ENCODE data around the gene ENTPD8.

The ENTPD8 gene, protein sequence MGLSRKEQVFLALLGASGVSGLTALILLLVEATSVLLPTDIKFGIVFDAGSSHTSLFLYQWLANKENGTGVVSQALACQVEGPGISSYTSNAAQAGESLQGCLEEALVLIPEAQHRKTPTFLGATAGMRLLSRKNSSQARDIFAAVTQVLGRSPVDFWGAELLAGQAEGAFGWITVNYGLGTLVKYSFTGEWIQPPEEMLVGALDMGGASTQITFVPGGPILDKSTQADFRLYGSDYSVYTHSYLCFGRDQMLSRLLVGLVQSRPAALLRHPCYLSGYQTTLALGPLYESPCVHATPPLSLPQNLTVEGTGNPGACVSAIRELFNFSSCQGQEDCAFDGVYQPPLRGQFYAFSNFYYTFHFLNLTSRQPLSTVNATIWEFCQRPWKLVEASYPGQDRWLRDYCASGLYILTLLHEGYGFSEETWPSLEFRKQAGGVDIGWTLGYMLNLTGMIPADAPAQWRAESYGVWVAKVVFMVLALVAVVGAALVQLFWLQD

DNA sequence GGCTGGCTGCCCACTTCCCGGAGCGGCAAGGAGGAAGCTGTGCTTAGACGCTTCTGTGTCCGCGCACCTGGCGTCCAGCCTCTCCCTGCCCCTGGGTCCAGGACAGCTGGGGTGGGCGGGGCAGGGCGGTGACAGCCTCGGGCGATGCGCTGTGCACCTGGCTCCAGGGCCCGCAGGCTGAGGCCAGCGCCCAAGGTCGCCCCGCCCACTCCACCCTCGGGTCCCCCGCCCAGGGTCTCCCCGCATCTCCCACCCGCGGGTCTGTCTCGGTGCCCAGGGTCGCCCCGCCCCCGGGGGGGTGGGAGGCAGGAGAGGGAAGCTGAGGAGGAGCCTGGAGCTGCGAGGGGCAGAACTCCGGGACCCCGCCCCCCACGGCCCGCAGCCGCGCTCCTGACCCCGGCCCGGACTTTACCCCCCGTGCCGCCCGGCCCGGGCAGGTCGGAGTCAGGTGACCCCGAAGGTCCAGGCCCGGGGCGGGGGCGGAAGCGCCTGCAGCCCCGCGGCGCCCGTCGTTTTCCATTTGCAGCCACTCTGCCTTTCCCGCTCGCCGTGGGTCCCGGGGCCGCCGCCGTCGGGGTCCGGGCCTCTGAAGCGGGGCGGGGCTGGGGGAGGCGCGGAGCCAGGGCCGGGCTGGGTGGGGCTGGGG lies at the start of gene ENTPD8:
ENTPD8 (minus strand) TSS at position 69 of the 646 bp plus-strand sequence. CDS start 3,072 bp downstream, outside the sequence.
- DNase-seq (ENCODE audit: low spot score), result no peak

DNA sequence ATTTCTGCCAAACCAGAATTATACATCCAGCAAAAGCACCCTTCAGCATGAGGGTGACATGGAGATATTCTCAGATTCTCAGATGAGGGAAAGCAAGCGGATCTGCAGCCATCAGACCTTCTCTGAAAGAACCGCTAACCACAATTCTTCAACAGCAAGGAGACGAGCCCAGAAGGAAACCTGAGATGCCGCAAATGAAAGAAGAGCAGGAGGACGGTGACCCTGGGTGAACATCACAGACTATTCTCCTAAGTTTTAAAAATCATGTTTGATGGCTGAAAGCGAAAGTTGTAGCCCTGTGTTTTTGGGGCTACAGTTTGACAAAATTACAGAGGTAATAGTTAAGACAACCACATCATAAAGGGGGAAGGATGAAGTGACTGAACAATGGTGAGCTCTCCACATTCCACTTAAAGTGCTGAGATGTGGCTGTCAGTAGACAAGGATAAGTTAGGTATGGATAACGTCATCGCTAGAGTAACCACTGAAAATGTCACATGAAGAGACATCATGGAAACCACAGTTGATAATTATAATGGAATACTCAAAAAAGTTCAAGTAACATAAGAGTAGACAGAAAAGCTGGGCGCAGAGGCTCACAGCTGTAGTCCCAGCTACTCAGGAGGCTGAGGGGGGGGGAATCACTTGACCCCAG lies 49.5 kb upstream of the ENTPD8 start:
- DNase-seq (ENCODE audit: low spot score), result no peak

DNA sequence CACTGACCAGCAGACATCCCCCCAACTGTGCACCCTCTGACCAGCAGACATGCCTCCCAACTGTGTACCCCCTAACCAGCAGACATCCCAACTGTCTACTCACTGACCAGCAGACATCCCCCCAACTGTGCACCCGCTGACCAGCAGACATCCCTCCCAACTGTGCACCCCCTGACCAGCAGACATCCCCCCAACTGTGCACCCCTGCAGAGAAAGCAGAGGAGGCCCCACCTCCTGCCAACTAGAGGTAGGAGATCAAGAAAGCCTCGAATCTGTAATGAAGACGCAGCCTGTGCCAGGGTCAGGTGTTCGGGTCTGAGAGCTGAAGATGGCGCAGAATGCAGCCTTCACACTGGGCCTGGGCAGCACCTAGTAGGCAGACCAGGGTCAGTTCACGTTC lies 47.7 kb upstream of the ENTPD8 start:
- DNase-seq (ENCODE audit: low spot score), result no peak

DNA sequence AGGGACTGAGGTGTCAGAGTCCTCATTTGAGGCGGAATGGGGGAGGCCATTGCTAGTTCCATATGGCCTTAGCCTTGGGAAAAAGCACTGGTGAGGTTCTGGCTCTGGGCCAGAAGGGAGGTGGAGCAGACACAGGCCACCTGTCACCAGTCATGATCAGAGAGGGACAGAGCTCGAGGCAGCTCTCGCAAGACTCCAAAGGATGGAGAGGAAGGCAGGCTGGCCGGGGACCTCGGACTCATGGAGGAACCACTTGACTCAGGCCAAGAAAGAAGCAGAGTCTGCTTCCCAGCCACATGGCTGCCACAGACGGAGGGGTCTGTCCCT lies 47.1 kb upstream of the ENTPD8 start:
- DNase-seq (ENCODE audit: low spot score), result no peak

DNA sequence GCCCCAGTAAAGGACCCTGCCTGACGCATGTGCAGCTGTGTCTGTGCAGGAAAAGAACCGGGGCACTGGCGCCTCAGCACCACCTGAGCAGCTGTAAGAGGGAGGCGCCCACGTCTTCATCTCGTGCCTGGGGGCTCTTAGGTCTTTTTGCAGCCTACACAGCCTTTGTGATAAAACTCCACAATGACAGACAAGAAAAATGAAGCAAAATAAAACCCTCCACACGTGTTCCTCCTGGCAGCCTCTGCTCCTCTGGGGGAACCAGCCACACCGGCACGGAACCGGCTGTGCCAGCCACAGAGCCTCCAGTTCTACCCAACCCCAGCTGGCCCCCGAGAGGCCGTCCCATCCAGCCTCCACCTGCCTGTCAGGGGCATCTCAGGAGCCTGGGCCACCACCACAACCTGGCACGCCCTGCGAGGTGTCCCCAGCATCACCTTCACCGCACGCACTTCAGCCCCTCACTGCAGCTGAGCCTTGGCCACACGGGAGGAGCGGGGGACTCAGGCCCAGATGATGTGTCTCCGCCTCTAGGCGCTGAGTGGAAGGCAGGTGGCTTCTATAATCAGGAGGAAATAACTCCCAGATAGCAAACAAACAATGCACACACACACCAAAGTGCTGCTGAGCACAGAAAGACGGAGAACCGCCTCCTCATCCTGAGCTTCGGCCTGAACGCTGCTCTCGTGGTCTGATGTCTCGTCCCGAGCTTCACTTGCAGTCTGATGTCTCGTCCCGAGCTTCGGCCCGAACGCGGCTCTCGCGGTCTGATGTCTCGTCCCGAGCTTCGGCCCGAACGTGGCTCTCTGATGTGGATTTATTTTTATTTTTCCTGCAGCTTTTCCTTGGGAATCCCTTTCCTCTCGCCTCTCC lies 46.5 kb upstream of the ENTPD8 start:
- DNase-seq (ENCODE audit: low spot score), result no peak

DNA sequence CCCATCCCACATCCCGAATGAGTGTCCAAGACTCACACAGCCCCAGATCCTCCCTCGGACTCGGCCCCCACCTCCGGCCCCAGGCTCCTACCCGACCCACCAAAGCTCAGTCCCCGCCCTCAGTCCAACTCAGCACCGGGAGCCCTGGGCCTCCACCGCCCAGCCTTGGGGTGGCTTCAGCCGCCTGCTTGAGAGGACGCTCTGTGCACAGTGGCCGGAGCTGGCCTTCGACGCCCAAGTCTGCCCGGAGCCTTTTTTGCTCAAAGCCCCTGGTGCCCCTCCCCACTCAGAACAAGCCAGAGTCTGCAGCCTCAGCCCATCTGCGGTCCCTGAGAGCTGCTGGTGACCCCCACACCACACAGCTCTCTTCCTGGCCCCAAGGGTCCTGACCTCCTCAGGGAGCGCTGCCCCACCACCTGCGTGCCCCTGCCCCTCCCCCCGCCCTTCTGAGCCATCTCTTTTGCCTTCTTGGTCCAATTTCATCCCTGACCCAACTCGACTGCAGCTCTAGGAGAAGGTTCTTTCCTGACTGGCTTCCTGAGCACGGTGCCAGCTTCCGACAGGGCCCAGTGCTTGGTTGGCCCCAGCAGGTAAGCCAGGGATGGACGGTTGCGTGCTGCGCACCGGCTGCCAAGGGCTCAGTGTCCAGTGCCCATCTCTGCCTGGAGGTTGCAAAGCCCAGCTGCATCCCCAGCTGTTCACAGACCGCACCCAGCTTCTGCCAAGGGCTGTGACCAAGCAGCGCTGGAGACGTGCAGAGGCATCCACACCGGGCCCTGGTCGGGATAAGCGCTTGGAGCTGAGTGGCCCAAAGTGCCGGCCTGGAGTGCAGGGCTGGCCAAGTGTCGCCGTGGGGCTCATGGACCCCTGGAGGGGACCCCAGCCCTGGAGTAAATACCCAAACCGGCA lies 45.6 kb upstream of the ENTPD8 start:
- DNase-seq (ENCODE audit: low spot score), result no peak

DNA sequence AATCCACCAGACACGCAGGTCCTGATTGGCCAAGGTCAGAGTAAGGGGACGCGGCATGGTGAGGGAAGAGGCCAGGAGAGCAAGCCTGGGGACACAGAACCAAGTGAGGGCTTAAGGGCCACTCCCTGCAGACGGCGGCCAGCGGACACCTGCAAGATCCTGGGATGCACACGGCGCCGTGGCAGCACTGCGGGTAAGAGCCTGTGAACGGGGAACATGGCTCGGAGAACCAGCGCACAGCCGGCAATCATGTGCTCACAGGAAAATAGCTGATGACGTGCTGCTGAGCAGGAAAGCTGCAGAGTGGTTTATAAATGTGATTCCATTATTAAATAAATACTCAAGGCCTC lies 45.0 kb upstream of the ENTPD8 start:
- DNase-seq (ENCODE audit: low spot score), result no peak

DNA sequence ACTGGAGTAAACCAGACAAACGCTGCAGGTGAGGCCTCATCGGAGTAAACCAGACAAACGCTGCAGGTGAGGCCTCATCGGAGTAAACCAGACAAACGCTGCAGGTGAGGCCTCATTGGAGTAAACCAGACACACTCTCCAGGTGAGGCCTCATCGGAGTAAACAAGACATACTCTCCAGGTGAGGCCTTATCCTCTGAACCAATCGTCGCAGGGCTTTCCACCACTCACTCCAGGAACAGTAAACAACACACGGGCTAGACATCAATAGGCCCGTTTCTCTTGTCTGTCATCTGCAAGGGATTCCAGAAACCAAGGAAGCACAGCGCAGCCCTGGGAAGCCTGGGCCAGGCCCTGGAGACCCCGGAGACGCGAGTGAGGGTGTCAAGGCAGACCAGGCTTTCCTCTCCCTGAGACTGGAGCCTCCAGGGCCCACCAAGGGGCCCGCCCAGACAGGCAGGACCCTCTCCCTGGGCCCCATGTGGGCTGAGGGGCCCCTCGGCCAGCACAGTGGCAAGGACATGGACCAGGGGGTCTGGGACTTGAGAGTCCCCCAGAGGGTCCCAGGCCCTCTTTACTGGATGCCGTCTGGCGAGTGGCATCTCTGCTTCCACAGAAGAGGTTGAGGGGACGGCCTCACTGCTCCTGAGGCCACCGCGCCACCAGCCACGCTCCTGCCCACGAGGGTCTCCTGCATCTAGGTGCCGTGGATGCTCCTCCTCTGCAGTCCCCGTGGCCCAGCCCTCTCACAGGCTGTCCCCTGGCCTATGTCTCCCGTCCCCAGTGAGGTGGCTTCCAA lies 44.4 kb upstream of the ENTPD8 start:
- DNase-seq (ENCODE audit: low spot score), result no peak

DNA sequence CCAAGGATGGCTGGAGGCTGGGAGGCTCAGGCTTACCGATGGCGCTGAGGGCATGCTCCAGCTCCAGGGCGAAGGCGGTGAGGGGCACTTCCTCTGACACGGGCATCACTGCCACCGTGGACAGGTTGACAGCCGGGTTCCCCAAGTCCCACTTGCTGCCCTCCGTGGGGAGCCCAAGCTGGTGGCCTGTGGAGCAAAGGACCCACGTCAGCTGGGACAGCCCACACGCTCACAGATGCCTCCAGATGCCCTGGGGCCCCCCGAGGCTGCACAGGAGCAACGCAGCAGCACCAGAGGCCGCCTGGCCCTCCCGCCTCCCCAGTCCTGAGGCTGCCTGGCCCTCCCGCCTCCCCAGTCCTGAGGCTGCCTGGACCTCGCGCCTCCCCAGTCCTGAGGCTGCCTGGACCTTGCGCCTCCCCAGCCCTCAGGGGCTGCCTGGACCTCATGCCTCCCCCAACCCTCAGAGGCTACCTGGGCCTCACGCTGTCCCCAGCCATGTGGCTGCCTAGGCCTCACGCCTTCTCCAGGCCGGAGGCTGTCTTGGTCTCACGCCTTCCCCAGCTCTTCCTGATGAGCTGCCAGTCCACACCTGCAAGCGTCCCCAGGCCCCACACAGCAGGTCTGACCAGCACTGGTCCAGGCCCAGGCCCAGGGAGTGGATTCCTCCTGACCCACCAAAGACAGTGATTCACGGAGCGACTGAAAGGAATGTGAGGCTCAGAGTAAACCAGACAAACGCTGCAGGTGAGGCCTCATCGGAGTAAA lies 43.6 kb upstream of the ENTPD8 start:
- no peak for DNase-seq (ENCODE audit: low spot score)

DNA sequence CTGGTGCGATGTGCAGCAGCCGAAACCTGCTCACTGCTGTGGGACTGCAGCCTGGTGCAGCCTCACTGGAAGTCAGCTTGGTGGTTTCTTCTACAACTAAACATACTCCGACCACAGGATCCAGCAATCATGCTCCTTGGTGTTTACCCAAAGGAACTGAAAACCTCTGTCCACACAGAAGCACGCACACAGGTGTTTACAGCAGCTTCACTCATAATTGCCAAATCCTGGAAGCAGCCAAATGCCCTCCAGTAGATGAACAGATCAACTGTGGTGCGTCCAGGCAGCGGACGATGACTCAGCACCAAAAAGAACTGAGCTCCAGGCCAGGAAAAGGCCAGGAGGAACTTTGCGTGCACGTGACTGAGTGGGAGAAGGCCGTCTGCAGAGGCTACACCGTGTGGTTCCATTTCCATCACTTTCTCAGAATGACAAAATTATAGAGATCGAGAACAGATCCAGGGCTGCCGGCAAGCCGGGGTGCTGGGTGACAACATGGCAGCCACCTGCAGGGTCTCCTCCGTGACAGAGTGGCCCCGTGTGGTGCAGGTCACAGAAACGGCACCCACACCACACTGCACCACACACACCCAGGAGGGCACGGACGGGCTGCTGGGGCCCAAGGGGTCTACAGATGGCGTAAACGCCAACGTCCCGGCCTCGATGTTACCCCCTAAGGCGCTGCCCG lies 41.1 kb upstream of the ENTPD8 start:
- peak; percentile 67 for DNase-seq (ENCODE audit: low spot score)

DNA sequence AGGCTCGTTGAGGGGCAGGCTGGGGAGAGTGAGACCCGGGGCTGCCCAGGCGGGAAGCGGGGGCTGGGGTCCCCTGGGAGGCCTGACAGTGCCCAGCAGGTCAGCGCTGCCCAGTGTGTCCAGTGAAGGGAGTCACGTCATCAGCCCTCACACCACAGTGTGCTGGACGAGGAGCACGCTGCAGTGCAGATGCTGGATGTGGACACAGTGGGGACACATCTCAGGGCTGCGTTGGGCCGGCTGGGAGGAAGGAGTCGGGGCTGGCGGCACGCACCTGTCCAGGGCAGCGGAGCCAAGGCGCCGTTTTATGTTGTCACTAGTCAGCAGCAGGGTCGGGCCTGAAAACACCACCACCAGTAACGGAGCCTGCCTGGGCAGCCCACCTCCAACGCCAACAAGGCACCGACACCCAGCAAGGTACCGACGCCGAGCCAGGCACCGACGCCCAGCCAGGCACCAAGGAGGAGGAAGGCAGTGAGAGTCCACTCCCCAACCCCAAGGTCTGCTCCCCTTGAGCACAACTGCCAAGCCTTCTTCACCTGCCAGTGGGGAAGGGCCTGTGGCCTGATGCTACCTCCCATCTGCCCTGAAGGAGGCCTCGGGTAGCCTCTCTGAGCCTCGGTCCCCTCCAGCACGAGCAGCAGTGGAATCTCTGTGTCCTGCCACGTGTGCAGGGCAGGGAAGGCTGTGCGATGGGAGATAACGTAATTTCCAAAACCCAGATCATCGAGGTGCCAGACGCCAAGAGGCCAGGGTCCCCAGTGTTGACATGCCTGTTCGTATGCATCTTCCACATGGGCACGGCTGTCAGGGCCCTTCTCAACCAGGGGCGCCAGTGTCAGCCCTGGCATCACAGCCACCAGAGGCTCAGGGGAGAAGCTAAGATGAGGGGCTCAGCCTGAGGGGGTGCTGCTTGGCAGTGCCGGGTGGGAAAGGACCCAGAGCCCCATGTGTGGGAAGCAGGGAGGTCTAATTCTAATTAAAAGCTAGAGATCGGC lies 39.8 kb upstream of the ENTPD8 start:
- DNase-seq (ENCODE audit: low spot score), result no peak

DNA sequence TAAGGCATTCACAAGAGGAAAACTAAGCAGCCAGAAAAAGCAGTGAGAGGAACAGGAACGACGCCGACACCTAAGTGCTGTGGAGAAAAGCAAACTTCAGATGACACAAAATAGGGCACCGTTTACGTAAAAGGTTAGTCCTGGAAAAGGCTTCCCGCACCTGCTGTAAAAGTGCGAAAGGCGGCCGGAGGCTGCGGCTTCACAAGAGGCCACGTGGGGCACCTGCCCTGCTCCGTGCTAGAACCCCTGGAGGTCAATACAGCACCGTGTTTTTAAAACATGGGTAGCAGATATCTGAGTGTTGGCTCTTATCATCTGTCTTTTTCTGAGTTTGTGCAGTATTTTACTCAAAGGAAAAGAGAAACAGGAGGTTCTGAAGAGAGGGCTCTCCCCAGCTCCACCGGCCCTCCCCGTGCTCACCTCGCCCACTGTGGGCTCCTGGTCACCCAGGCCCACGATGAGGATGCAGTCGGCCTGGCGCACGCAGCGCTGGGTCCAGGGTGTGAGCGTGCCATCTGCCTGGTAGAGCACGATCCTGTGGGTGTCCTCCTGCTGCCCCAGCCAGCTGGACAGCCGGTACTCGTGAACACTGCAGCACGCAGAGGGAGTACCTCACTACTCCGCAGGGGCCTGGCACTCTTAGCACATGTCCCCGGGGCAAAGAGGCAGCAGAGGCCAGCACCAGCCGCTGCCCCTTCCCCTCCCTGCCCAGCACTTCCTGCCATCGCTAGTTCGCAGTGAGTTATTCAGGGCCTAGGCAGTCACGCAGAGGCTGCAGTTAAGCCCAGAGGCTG lies 38.9 kb upstream of the ENTPD8 start:
- no peak for DNase-seq (ENCODE audit: low spot score)

DNA sequence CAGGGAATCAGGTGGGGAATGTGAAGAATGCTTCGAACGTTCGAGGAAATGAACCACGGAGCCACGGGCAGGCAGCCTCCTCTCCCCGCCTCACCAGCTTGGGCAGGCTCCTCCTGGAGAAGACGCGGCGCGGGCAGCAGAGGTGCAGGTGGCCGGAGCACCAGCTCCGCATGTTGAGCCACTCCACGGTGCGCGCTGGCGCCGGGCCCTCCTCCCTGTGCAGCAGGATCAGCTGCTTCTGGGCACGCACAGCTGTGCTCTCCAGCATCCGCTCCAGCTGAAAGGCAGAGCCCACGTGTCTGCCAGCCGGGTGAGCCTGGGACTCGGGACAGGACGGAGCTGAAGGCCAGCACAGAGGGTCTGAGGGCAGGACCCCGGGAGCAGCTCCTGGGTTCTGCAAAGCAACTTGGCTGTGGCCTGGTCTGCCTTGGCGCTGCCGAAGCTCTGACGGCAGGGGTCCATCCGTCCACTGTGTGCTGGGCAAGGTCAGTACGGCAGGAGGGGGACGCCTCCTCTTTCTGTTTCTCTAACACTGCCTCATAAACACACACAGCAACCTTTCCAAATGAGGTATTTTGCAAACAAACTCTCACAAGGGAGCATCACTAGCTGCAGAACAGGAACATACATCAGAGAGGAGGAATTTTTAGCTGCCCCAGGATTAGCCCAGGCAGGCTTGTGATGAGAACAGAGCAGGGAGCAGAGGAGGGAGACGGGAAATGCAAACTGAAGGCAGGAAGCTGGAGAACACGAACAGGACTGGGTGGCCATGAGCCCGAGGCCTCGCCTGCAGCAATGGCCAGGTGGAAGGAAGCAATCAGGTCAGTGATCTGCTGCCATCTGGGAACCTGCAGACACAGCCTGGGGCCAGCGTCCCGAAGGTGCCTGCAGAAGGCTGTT lies 38.1 kb upstream of the ENTPD8 start:
- DNase-seq (ENCODE audit: low spot score), result no peak

DNA sequence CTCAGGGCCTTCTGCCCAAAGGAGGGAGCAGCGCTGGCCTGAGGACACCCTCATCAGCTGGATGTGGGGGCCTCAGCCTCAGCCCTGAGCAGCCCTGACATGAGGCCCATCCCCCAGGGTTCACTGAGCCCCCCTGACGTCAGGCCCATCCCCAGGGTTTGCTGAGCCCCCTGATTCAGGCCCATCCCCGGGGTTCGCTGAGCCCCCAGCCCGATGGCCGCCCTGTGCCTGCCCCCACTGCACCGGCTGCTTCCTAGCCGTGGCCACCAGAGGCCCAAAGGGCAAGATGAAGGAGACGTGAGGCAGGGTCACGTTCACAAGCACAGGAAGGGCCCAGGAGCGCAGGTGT lies 37.4 kb upstream of the ENTPD8 start:
- DNase-seq (ENCODE audit: low spot score), result no peak

DNA sequence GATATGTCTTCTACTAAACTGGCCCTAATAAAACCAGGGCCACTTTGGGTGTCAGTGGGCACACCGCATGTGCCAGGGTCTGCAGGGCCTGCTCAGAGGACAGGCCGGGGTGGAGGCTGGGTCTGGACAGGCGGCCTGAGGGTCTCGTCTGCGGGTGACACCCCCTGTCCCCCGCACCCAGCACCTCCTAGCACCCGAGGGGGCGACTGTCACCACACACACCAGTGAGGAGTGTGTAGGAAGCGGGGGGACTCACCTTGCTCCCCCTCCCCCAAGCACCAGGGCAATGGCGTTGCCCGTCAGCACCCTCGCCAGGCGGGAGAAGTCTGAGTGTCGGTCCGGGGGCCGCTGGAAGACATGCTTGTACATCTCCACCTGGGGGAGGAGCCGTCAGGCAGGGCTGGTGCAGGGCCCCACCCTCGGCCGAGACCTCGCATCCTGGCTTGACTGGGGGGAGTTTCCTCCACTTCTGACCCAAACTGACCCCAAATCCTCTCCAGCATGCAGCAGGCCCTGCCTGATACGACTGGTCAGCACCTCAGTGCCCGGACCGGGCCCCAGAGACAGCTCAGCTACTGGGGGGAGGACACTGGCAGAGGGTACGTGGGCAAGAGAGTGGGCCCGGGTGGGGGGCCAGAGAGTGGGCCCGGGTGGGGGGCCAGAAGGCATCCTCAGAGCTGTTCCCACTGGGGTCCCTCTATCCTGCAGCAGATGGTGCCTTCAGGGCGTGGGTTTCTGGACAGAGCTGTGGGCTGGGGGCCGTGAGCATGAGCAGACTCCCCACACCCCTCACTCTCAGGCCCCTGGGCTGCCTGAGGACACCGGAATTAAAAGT lies 36.8 kb upstream of the ENTPD8 start:
- no peak for DNase-seq (ENCODE audit: low spot score)
